HG02840 (cell line): ENCODE measurements around the gene ASB18.

ENCODE experiments used
- ATAC-seq: cut with Tn5 transposase; IDR thresholded peaks from one replicate; pipeline ENCODE4 v1.9.1; 2021; ENCODE audit warnings: mild to moderate bottlenecking, moderate library complexity, moderate number of reproducible peaks; ENCODE audit not compliant: unreplicated experiment, low FRiP score

The ASB18 gene

GRCh38 chr2:236209996-236210395 is 54.2 kb downstream of the ASB18 start:
- ATAC-seq = no peak

DNA sequence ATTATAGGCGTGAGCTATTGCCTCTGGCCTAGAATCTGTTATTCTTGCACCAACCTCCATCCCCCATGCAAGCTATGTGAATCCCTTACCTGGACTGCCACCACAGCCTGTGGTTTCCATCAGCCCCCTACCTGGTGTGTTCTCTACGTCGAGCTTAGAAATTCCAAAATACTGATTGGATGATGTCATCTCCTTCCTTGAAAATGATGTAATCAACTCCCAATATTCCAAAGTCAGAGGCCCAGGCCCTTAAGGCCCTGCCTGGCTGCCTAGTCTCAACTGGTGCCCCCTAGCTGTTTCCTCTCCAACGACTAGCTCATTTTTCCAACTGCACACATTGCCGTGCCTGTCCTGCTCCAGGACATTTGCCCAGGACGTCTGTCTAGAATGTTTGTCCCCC is 54.7 kb downstream of the ASB18 start:
- no peak for ATAC-seq

DNA sequence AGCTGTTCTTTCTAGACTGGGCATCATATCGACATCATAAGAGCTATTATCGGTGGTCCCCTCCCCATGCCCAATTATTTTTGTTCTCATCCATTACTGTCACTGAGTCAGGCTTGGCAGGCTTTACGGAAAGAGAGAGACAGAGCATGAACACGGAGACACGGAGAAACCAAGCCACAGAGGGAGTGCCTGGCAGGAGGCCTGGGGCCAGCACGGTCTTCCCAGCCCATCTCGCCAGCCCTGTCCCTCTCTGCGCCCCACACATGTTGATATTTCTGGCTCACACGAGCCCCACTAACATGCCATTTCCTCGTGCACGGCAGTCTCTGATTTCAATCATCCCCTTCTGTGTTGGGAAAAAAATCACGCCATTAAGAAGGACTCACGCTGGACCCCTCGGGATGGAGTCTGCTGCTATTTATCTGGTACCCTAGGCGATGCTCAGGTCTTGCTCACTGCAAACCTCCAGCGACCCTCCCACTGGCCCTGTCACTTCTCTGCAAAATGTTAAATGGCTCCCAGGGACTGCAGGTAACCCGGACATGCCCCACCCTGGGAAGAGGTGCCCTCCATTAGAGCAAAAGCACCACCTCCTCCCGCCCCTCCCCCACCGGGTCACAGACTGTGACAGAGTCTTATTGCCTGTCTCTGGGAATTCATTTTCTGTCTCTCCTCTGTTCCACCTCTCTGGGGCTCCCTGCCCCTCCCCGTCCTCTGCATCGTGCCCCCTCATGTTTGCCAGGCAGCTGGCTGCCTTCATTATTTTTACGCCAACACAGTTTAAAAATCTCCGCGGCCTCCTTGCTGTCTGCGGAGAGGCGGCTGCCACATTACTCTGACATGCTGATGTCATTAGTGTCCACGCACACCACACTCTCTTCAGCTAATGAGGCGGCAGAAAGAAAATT is 55.9 kb downstream of the ASB18 start:
- ATAC-seq = no peak

GRCh38 chr2:236207472-236207871 is 56.7 kb downstream of the ASB18 start:
- ATAC-seq = no peak

DNA sequence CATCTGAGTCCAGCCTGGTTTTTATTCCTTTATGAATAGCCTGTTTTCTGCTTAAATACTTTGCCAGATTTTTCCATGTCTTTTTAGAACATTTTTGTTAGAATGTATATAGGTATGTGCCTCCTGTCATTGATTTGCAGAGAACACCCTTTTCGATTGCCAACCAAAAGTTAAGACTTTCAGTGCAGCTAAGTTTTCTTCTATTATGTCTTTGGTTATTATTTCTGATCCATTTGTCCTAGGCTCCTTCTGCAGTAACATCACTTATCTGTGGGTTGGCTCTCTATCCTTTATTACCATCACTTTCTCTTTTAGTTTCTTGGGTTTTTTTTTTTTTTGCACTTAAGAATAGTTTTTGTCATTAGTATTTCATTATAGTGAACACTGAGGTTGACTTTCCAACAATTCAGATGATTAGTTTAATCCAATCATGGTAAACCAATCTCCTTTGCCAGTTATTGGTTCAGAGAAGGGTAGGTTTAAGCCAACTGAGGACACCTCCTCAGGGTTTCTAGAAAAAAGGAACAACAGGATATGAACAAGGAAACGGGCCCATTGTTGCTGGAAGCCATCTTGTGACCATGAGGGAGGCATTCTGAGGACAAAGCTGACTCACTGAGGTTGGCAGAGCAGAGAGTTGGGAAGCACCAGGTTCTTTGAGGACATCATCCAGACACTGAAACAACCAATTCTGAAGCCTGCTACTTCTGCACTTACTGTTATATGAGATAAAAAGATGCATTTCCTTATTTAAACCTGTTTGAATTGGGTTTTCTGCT is 58.1 kb downstream of the ASB18 start:
- no peak for ATAC-seq

DNA sequence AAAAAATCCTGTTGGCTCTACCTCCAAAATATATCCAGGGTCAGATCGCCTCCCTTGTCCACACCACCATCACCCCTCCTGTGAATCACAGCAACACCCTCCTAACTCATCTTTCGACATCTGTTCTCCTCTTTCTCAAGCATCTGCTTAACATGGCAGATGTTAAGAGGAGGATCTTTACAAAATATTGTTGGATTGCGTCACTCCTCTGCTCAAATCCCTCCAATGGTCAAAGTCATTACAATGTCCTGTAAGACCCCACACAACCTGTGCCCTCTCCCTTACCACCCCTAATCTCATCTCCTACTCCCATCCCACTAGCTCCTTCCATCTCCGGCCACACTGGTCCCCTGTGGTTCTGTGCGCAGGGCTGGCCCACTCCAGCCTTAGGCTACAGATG is 59.3 kb downstream of the ASB18 start:
- no peak for ATAC-seq

- ATAC-seq = no peak
Measured at GRCh38 chr2:236200378-236200777, 63.8 kb downstream of the ASB18 start.

DNA sequence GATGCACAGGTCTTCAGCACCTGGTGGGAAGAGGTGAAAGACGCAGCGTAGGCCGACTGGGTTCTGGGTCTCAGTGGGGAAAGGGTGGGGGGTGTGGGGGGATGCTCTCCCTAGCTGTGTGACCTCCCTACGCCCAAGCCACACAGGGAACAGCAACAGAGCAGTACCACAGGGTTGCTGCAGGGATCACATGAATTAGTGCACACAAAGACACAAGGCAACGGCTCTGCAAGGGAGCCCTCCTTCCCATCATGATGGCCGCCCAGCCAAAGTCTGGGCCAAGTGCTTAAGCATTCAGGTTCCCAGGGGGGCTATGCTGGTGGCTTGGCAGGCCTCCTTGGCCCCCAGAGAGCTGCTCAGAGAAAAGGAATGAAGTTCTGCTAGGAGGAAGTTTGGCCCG is 67.8 kb downstream of the ASB18 start:
- no peak for ATAC-seq

DNA sequence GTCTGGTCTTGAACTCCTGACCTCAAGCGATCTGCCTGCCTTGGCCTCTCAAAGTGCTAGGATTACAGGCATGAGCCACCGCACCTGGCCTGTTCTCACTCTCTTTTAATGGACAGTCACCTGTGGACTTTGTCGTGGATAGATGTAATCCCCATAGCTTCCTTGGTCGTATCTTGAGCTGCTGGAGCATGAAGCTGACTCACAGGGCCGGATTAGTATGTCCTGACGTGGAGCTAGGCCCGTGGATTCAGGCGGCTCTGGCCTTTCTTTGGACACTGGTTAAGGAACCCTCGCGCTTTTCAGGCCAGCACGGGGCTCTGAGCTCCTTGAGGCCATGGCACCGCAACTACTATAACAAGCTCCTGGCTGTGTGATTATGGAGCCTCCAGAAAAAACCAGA is 68.5 kb downstream of the ASB18 start:
- ATAC-seq = no peak

GRCh38 chr2:236194786-236195185 is 69.4 kb downstream of the ASB18 start:
- no peak for ATAC-seq

DNA sequence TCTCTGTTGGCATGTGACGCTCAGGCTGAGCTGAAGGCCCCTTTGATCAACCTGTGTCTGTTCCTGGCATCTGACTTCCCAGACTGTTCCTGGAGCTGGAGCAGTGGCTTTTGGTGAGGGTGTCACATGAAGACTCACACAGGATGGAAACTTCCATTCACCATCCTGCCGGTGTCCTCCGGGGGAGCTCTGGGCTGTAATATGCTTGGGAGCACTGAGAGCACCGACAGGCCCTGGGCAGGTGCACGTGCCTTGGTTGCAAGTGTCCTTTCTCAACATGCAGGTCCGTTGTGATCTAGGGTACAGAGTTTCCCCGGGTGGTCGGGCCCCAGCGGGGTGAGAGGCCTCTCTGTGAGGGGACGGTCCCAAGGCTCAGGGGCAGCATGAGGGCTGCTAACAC is 71.2 kb downstream of the ASB18 start:
- no peak for ATAC-seq

DNA sequence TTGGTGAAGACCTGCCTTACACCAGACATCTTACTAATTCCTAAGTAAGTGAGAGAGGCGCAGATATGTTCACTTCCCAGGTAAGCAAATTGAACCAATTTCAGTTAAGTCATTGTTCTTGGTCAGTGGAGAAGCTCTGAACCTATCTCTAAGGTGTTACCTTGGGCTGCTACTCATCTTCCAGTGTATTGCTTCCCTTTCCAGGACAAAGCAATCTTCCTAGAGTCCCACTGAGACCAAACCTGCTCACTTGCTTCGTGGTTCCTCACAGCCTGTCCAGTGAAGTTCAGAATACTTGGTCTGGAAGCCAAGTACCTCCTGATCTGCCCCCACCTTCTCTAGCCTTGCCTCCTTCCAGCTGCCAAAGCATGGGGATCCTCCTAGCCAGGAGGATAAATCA is 73.5 kb downstream of the ASB18 start:
- no peak for ATAC-seq

GRCh38 chr2:236184701-236185100 is 79.5 kb downstream of the ASB18 start:
- ATAC-seq = no peak

DNA sequence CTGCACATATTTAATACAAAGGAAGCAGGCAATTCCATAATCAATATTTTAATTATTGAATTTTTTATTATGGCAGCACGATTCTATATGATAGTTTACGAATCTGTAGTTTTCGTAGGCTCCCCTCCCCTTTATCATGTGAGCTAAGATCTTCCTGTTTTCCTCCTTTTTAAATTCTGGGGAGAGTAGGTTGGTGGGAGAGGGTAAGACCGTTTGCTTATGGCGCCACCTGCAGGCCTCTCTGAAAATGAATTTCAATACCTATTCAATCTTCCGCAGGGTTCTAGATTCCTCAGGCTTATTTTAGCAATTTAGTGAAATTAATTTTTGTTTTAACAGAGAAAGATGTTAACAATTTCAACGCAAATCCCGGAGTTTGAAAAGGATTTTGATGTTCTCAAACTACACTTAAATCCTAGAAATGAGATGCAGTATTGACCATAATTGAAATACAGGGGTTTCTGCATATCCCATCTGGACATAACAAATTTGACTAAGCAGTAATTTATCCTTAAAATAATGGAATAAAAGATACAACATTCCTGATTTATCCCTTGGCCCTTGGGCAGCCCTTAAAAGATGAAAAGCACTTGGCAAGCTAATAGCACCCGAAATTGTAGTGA is 83.3 kb downstream of the ASB18 start:
- no peak for ATAC-seq

- ATAC-seq = no peak
Measured at GRCh38 chr2:236180076-236180816, 84.0 kb downstream of the ASB18 start.

- no peak for ATAC-seq
Measured at GRCh38 chr2:236179236-236180075, 84.8 kb downstream of the ASB18 start.

- no peak for ATAC-seq
Measured at GRCh38 chr2:236178890-236179235, 85.3 kb downstream of the ASB18 start.

- no peak for ATAC-seq
Measured at GRCh38 chr2:236177967-236178889, 86.0 kb downstream of the ASB18 start.

DNA sequence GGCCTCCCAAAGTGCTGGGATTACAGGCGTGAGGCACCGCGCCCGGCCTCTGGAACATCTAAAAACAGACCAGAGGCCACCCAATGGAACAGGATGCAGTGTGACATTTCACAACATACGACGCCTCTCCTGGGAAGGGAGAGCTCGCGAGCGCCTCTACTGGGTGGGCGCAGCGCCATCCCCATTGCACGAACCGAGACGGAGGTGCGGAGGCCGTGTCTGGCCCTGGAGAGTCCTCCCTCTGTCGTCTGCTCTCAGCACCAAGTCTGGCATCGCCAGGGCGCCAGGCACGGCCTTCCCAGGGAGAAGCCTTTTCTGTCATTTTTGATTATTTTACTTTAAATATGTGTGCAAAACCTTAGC is 86.6 kb downstream of the ASB18 start:
- no peak for ATAC-seq
